Body of pancreas (tissue), 4 donors: ENCODE results near the gene MYO1A.

Experiments used
- POLR2A ChIP-seq, 3 donors: fragments of 450-650 bp; IDR thresholded peaks; one replicate each; pipeline ENCODE4 v1.6.1; 2016; ENCODE audit warnings: antibody characterized with exemption in 3 of 3, mild to moderate bottlenecking in 2 of 3
- TF ChIP-seq, protein P1 (sequence below), 7 experiments: fragments of 450-650 bp in 4 of 7; fragments of 200-600 bp in 3 of 7; sonication (generic) in 3 of 7; IDR thresholded peaks; one replicate each; pipeline ENCODE4 v1.5.1; 2016 to 2019; ENCODE audit warnings: antibody characterized with exemption in 7 of 7

DNA sequence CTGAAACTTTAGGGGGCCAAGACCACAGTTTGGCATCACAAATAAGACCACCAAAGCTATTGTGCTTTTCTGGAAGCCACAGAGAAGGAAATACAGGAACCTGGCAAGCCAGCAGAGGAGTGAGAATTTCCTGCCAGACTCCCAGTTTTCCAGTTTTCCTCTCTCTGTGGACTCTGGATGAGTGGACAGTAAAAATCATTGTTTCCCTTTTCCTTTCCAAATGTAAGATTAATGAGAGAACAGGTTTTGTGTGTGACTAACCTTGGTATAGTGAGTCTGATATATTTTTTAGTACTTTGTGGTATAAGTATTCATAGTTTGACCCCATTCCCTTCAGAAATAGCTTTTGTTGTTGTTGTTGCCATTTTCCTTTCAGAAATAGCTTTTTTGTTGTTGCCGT, 31.0 kb downstream of the MYO1A start:
- TF ChIP-seq, protein P1, sequence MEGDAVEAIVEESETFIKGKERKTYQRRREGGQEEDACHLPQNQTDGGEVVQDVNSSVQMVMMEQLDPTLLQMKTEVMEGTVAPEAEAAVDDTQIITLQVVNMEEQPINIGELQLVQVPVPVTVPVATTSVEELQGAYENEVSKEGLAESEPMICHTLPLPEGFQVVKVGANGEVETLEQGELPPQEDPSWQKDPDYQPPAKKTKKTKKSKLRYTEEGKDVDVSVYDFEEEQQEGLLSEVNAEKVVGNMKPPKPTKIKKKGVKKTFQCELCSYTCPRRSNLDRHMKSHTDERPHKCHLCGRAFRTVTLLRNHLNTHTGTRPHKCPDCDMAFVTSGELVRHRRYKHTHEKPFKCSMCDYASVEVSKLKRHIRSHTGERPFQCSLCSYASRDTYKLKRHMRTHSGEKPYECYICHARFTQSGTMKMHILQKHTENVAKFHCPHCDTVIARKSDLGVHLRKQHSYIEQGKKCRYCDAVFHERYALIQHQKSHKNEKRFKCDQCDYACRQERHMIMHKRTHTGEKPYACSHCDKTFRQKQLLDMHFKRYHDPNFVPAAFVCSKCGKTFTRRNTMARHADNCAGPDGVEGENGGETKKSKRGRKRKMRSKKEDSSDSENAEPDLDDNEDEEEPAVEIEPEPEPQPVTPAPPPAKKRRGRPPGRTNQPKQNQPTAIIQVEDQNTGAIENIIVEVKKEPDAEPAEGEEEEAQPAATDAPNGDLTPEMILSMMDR (IDR thresholded peaks at IDR 0.05), result no peak
- no peak for TF ChIP-seq POLR2A (IDR thresholded peaks at IDR 0.05)
